Neuron (in vitro differentiated cells): Measurements from ENCODE around the gene MLXIP.

Source experiments
- H2AFZ ChIP-seq: one replicate; pipeline ENCODE4 v1.6.1; 2013; ENCODE audit warnings: low read depth, mild to moderate bottlenecking, inconsistent platforms, low read length, moderate library complexity
- H3K27me3 ChIP-seq: one replicate; pipeline ENCODE4 v1.6.1; 2013; ENCODE audit warnings: low read length; ENCODE audit not compliant: insufficient read depth
- H3K36me3 ChIP-seq: one replicate; pipeline ENCODE4 v1.6.1; 2013; ENCODE audit warnings: low read length; ENCODE audit not compliant: insufficient read depth
- H3K4me1 ChIP-seq: one replicate; pipeline ENCODE4 v1.6.1; 2013; ENCODE audit warnings: low read length; ENCODE audit not compliant: insufficient read depth
- H3K4me3 ChIP-seq: 2 replicates; pipeline ENCODE4 v1.5.1; 2013; ENCODE audit warnings: mild to moderate bottlenecking, low read length, moderate library complexity
- H3K9me3 ChIP-seq: one replicate; pipeline ENCODE4 v1.6.1; 2013; ENCODE audit warnings: low read length

The MLXIP gene

GRCh38 chr12:122073815-122074214 lies 4.7 kb upstream of the MLXIP start:
- Histone ChIP-seq H3K4me3 (no peak overlapping the region), H3K9me3 (no peaks in the 10 kb centered on the region), H3K27me3 (no peaks in the 10 kb centered on the region), H3K4me1 (peaks cover 8% of the 10 kb centered on the region), H3K36me3 (peaks cover 3% of the 10 kb centered on the region), H2AFZ (no peak overlapping the region)

GRCh38 chr12:122076743-122077495 lies 1.6 kb upstream of the MLXIP start:
- H3K27me3 ChIP-seq, result no peaks in the 10 kb centered on the region
- H3K9me3 ChIP-seq, result no peaks in the 10 kb centered on the region
- H2AFZ ChIP-seq, result no peak overlapping the region
- peaks cover 27% of the 10 kb centered on the region for H3K4me1 ChIP-seq
- H3K4me3 ChIP-seq, result no peak overlapping the region
- no peaks in the 10 kb centered on the region for H3K36me3 ChIP-seq

- Histone ChIP-seq H3K36me3 (peaks cover 6% of the 10 kb centered on the region), H3K4me1 (peaks cover 21% of the 10 kb centered on the region), H3K27me3 (no peaks in the 10 kb centered on the region), H2AFZ (no peak overlapping the region), H3K9me3 (no peaks in the 10 kb centered on the region), H3K4me3 (peak overlapping the region; percentile 67)
Measured at GRCh38 chr12:122079033-122079531, 526 bp downstream of the MLXIP start.

- no peak overlapping the region for H2AFZ ChIP-seq
- peaks cover 11% of the 10 kb centered on the region for H3K36me3 ChIP-seq
- H3K9me3 ChIP-seq, result no peaks in the 10 kb centered on the region
- H3K4me1 ChIP-seq, result peaks cover 21% of the 10 kb centered on the region
- peak overlapping the region; percentile 67 for H3K4me3 ChIP-seq
- H3K27me3 ChIP-seq, result no peaks in the 10 kb centered on the region
Measured at GRCh38 chr12:122079532-122080081, 1.1 kb downstream of the MLXIP start.

GRCh38 chr12:122080149-122081082 lies 1.9 kb downstream of the MLXIP start:
- Histone ChIP-seq H3K9me3 (no peaks in the 10 kb centered on the region), H3K4me3 (peak overlapping the region; percentile 67), H2AFZ (no peak overlapping the region), H3K27me3 (no peaks in the 10 kb centered on the region), H3K36me3 (peaks cover 15% of the 10 kb centered on the region), H3K4me1 (peaks cover 21% of the 10 kb centered on the region)

- H3K4me3 ChIP-seq, result no peak overlapping the region
- H3K4me1 ChIP-seq, result peaks cover 21% of the 10 kb centered on the region
- peaks cover 23% of the 10 kb centered on the region for H3K36me3 ChIP-seq
- no peaks in the 10 kb centered on the region for H3K9me3 ChIP-seq
- no peak overlapping the region for H2AFZ ChIP-seq
- no peaks in the 10 kb centered on the region for H3K27me3 ChIP-seq
Measured at GRCh38 chr12:122081083-122081696, 2.6 kb downstream of the MLXIP start.

GRCh38 chr12:122081697-122082221 lies 3.2 kb downstream of the MLXIP start:
- no peaks in the 10 kb centered on the region for H3K9me3 ChIP-seq
- no peak overlapping the region for H2AFZ ChIP-seq
- H3K27me3 ChIP-seq, result no peaks in the 10 kb centered on the region
- no peak overlapping the region for H3K4me3 ChIP-seq
- peaks cover 26% of the 10 kb centered on the region for H3K36me3 ChIP-seq
- peaks cover 21% of the 10 kb centered on the region for H3K4me1 ChIP-seq

GRCh38 chr12:122082621-122083356 lies 4.2 kb downstream of the MLXIP start:
- Histone ChIP-seq H3K4me1 (peaks cover 19% of the 10 kb centered on the region), H3K9me3 (no peaks in the 10 kb centered on the region), H3K36me3 (peaks cover 27% of the 10 kb centered on the region), H3K4me3 (no peak overlapping the region), H3K27me3 (no peaks in the 10 kb centered on the region), H2AFZ (no peak overlapping the region)

GRCh38 chr12:122084857-122085405 lies 6.4 kb downstream of the MLXIP start:
- Histone ChIP-seq H3K9me3 (no peaks in the 10 kb centered on the region), H2AFZ (no peak overlapping the region), H3K4me1 (peaks cover 16% of the 10 kb centered on the region), H3K4me3 (no peak overlapping the region), H3K36me3 (peaks cover 32% of the 10 kb centered on the region), H3K27me3 (no peaks in the 10 kb centered on the region)

GRCh38 chr12:122085591-122085990 lies 7.0 kb downstream of the MLXIP start:
- Histone ChIP-seq H3K27me3 (no peaks in the 10 kb centered on the region), H3K4me3 (no peak overlapping the region), H3K4me1 (peaks cover 9% of the 10 kb centered on the region), H3K9me3 (no peaks in the 10 kb centered on the region), H3K36me3 (peaks cover 32% of the 10 kb centered on the region), H2AFZ (no peak overlapping the region)

GRCh38 chr12:122086116-122086515 lies 7.6 kb downstream of the MLXIP start:
- H3K4me3 ChIP-seq, result no peak overlapping the region
- H3K9me3 ChIP-seq, result no peaks in the 10 kb centered on the region
- H3K27me3 ChIP-seq, result no peaks in the 10 kb centered on the region
- H3K4me1 ChIP-seq, result peaks cover 5% of the 10 kb centered on the region
- no peak overlapping the region for H2AFZ ChIP-seq
- H3K36me3 ChIP-seq, result peaks cover 32% of the 10 kb centered on the region
